K562 (cell line): ENCODE results near the gene PCGF6. TPM values are rescaled to one million over a fixed set of nuclear protein-coding genes. Genes with fewer than 3 reads are reported as not detected.

Experiments used
- CHD2 ChIP-seq: IDR thresholded peaks from 2 replicates; pipeline ENCODE4 v1.6.1; 2011; ENCODE audit warnings: low read depth, low read length
- CREB3L1 ChIP-seq: fragments of 450-650 bp; IDR thresholded peaks from 2 replicates; pipeline ENCODE4 v1.6.1; 2014; ENCODE audit warnings: low read depth, mild to moderate bottlenecking, moderate library complexity, borderline replicate concordance
- FOXJ2 ChIP-seq: fragments of 200-800 bp; sonication (Bioruptor generic); IDR thresholded peaks from 2 replicates; pipeline ENCODE4 v1.6.1; 2016; ENCODE audit warnings: missing genetic modification characterization, missing compliant biosample characterization
- GMEB1 ChIP-seq: fragments of 250-450 bp; sonication (Bioruptor Pico); IDR thresholded peaks from 2 replicates; pipeline ENCODE4 v1.4.0; 2020; ENCODE audit warnings: mild to moderate bottlenecking
- GTF2E2 ChIP-seq: fragments of 200-800 bp; sonication (Bioruptor generic); IDR thresholded peaks from 2 replicates; pipeline ENCODE4 v1.6.1; 2016; ENCODE audit warnings: missing genetic modification characterization, missing compliant biosample characterization
- HNRNPUL1 ChIP-seq: fragments of 200-400 bp; formaldehyde crosslinking; IDR thresholded peaks from 2 replicates; pipeline ENCODE4 v1.6.1; 2017; ENCODE audit warnings: low read length
- ILF3 ChIP-seq: fragments of 450-650 bp; IDR thresholded peaks from 2 replicates; pipeline ENCODE4 v1.6.1; 2018; ENCODE audit warnings: antibody characterized with exemption, mild to moderate bottlenecking, moderate library complexity, borderline replicate concordance
- JUN ChIP-seq, 2 experiments: sonication (generic) in 1 of 2; formaldehyde crosslinking in 1 of 2; IDR thresholded peaks; 2 replicates each; pipeline versions ENCODE4 v1.6.1 to v1.8.0; 2012 to 2022; ENCODE audit warnings: borderline replicate concordance in 2 of 2, mild to moderate bottlenecking in 2 of 2, improper control_type of control experiment in 1 of 2, low read depth in 1 of 2, low read length in 1 of 2, missing genetic modification reagents in 1 of 2
- KAT2B ChIP-seq: IDR thresholded peaks from one replicate; pipeline ENCODE4 v1.6.1; 2012; ENCODE audit warnings: low read depth, mild to moderate bottlenecking, control low read depth, inconsistent platforms, low read length, moderate library complexity
- KAT7 ChIP-seq: sonication (generic); formaldehyde crosslinking; IDR thresholded peaks from 2 replicates; pipeline ENCODE4 v1.8.0; 2022; ENCODE audit warnings: missing genetic modification reagents, mild to moderate bottlenecking, borderline replicate concordance
- MCM2 ChIP-seq: fragments of 450-650 bp; IDR thresholded peaks from 2 replicates; pipeline ENCODE4 v1.6.1; 2017; ENCODE audit warnings: low read depth, mild to moderate bottlenecking
- NFYB ChIP-seq: IDR thresholded peaks from 2 replicates; pipeline ENCODE4 v1.6.1; 2011; ENCODE audit warnings: mild to moderate bottlenecking, moderate library complexity; ENCODE audit not compliant: insufficient read length; ENCODE audit errors: extremely low read depth
- STAT5B ChIP-seq: fragments of 250-450 bp; sonication (Bioruptor Pico); IDR thresholded peaks from 2 replicates; pipeline ENCODE4 v1.8.0; 2021; ENCODE audit warnings: mild to moderate bottlenecking, inconsistent platforms
- TSC22D4 ChIP-seq: fragments of 450-650 bp; IDR thresholded peaks from 2 replicates; pipeline ENCODE4 v1.6.1; 2016; ENCODE audit warnings: missing genetic modification characterization, missing biosample characterization, control low read depth
- XRCC5 ChIP-seq: fragments of 200-400 bp; formaldehyde crosslinking; IDR thresholded peaks from 2 replicates; pipeline ENCODE4 v1.6.1; 2017; ENCODE audit warnings: low read depth, mild to moderate bottlenecking, low read length
- ZKSCAN8 ChIP-seq: fragments of 200-800 bp; sonication (Bioruptor generic); IDR thresholded peaks from 2 replicates; pipeline ENCODE4 v1.6.1; 2016; ENCODE audit warnings: missing genetic modification characterization, missing compliant biosample characterization
- ZMIZ1 ChIP-seq, 2 experiments: fragments of 150-350 bp in 1 of 2; IDR thresholded peaks; 2 replicates each; pipeline ENCODE4 v1.6.1; 2012 to 2016; ENCODE audit warnings: low read depth in 2 of 2, low read length in 2 of 2, mild to moderate bottlenecking in 1 of 2, moderate library complexity in 1 of 2
- ZNF146 ChIP-seq: IDR thresholded peaks from one replicate; pipeline ENCODE4 v1.6.1; 2018; ENCODE audit warnings: missing compliant biosample characterization; ENCODE audit not compliant: unreplicated experiment
- ZNF586 ChIP-seq: fragments of 450-650 bp; formaldehyde crosslinking; conservative IDR thresholded peaks from 2 replicates; pipeline ENCODE4 v1.4.0; 2020; ENCODE audit warnings: mild to moderate bottlenecking, moderate library complexity
- polyA plus RNA-seq, 8 experiments: library from polyadenylated mRNA; depleted of rRNA in 4 of 8; stranded (reverse) in 5 of 8; unstranded in 3 of 8; fragments of >200 nt; fragmentation: Nextera tagmentation in 2 of 8; fragmentation: Illumina TruSeq in 1 of 8; extraction: Ambion mirVana in 2 of 8; extraction: Trizol in 1 of 8; gene quantifications; 2 replicates each; pipeline versions ENCODE4 v1.2.1 to v1.2.3, GENCODE V29; 2011 to 2014; ENCODE audit warnings: inconsistent platforms in 1 of 8, missing spikeins in 1 of 8
- total RNA-seq, 7 experiments: library from RNA; depleted of rRNA in 6 of 7; stranded (reverse); fragments of >200 nt in 6 of 7; fragmentation: Illumina TruSeq in 2 of 7; extraction: Trizol in 2 of 7; gene quantifications; 2 replicates each; pipeline versions ENCODE4 v1.2.1 to v1.2.3, GENCODE V29; 2011 to 2021; ENCODE audit warnings: low replicate concordance in 1 of 7

Gene PCGF6
- total and polyA plus RNA-seq, 9 of the 15 experiments (the other 6 are each of a cell fraction or from before 2014, with no cell fraction given) = 8.4 to 24.6 (median 20.6) TPM

GRCh38 chr10:103396067-103396788 is 45.3 kb upstream of the PCGF6 start, which contains the start of the genes ATP5MK and PDCD11 (continued):
- no peak for TF ChIP-seq JUN (IDR thresholded peaks at IDR 0.05; ENCODE audit: borderline replicate concordance, low read depth, low read length)
- no peak for TF ChIP-seq JUN (CRISPR knock-in tag; IDR thresholded peaks at IDR 0.05; ENCODE audit: borderline replicate concordance)
- TF ChIP-seq GMEB1 (CRISPR knock-in tag) = no peak
- TF ChIP-seq KAT2B = no peak
- no peak for TF ChIP-seq ILF3
- no peak for TF ChIP-seq ZNF146 (CRISPR knock-in tag)
- no peak for TF ChIP-seq ZNF586 (CRISPR knock-in tag)
- TF ChIP-seq CREB3L1 = no peak
- TF ChIP-seq ZMIZ1 (IDR thresholded peaks at IDR 0.05; ENCODE audit: low read depth in 2 of 2, low read length in 2 of 2) = no peak
- no peak for TF ChIP-seq XRCC5
- no peak for TF ChIP-seq GTF2E2
- no peak for TF ChIP-seq TSC22D4 (tag)
- TF ChIP-seq NFYB = peak; percentile 81
- TF ChIP-seq CHD2 = peak; percentile 53; the same call in 1 of the 2 replicates
- TF ChIP-seq HNRNPUL1 = no peak
- no peak for TF ChIP-seq KAT7 (CRISPR knock-in tag)
- TF ChIP-seq MCM2 = no peak
- no peak for TF ChIP-seq STAT5B (CRISPR knock-in tag)
- TF ChIP-seq FOXJ2 (tag) = peak; percentile 48; the same call in 1 of the 2 replicates
- TF ChIP-seq ZKSCAN8 (CRISPR knock-in tag) = no peak
